Prostate gland (tissue), 2 donors: Measurements from ENCODE around the gene PAK5.

Source experiments
- CTCF ChIP-seq, 4 experiments: fragments of 200-600 bp in 2 of 4; fragments of 450-650 bp in 2 of 4; sonication (generic) in 2 of 4; IDR thresholded peaks; 1 replicate in 3 of 4; 2 replicates in 1 of 4; pipeline ENCODE4 v1.5.1; 2016 to 2019; ENCODE audit warnings: antibody characterized with exemption in 4 of 4, mild to moderate bottlenecking in 2 of 4, moderate library complexity in 2 of 4
- POLR2AphosphoS5 ChIP-seq: sonication (generic); formaldehyde crosslinking; IDR thresholded peaks from one replicate; pipeline ENCODE4 v1.6.1; 2017; ENCODE audit warnings: antibody characterized with exemption

- TF ChIP-seq CTCF (IDR thresholded peaks at IDR 0.05) = peak in 1 of 4 experiments; percentile 6
- no peak for TF ChIP-seq POLR2AphosphoS5
Measured at GRCh38 chr20:9884666-9885065, 45.8 kb upstream of the PAK5 start.
